ENCODE measurements around the gene LIG1.

- TF ChIP-seq POLR2AphosphoS5 (IDR thresholded peaks at IDR 0.05; ENCODE audit: low read depth, low read length) (no peak), TAF1 (IDR thresholded peaks at IDR 0.05; ENCODE audit: borderline replicate concordance, insufficient read depth, low read length) (no peak), SIN3A (IDR thresholded peaks at IDR 0.05; ENCODE audit: borderline replicate concordance, insufficient read depth, low read length) (no peak)
- TF ChIP-seq, protein P1, sequence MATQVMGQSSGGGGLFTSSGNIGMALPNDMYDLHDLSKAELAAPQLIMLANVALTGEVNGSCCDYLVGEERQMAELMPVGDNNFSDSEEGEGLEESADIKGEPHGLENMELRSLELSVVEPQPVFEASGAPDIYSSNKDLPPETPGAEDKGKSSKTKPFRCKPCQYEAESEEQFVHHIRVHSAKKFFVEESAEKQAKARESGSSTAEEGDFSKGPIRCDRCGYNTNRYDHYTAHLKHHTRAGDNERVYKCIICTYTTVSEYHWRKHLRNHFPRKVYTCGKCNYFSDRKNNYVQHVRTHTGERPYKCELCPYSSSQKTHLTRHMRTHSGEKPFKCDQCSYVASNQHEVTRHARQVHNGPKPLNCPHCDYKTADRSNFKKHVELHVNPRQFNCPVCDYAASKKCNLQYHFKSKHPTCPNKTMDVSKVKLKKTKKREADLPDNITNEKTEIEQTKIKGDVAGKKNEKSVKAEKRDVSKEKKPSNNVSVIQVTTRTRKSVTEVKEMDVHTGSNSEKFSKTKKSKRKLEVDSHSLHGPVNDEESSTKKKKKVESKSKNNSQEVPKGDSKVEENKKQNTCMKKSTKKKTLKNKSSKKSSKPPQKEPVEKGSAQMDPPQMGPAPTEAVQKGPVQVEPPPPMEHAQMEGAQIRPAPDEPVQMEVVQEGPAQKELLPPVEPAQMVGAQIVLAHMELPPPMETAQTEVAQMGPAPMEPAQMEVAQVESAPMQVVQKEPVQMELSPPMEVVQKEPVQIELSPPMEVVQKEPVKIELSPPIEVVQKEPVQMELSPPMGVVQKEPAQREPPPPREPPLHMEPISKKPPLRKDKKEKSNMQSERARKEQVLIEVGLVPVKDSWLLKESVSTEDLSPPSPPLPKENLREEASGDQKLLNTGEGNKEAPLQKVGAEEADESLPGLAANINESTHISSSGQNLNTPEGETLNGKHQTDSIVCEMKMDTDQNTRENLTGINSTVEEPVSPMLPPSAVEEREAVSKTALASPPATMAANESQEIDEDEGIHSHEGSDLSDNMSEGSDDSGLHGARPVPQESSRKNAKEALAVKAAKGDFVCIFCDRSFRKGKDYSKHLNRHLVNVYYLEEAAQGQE (IDR thresholded peaks at IDR 0.05; ENCODE audit: insufficient read depth in 1 of 2, low read depth in 2 of 2, low read length in 2 of 2): no peak
Observed at GRCh38 chr19:48171710-48172109, 1.6 kb upstream of the LIG1 start.

Data from PFSK-1 (cell line).